ENCODE results near the gene FOCAD.

FOCAD gene

GRCh38 chr9:20734275-20734674 lies 50.2 kb downstream of the FOCAD start:
- DNase-seq (ENCODE audit: low spot score), result no peak

- DNase-seq (ENCODE audit: low spot score), result no peak
These were observed 56.2 kb downstream of the FOCAD start for GRCh38 chr9:20740304-20740703.

GRCh38 chr9:20740929-20741582 lies 57.0 kb downstream of the FOCAD start:
- DNase-seq (ENCODE audit: low spot score), result no peak

- no peak for DNase-seq (ENCODE audit: low spot score)
These were observed 58.8 kb downstream of the FOCAD start for GRCh38 chr9:20742833-20743232.

- DNase-seq (ENCODE audit: low spot score), result no peak
These were observed 60.1 kb downstream of the FOCAD start for GRCh38 chr9:20744036-20744630.

- no peak for DNase-seq (ENCODE audit: low spot score)
These were observed 62.9 kb downstream of the FOCAD start for GRCh38 chr9:20746967-20747366.

- no peak for DNase-seq (ENCODE audit: low spot score)
These were observed 65.6 kb downstream of the FOCAD start for GRCh38 chr9:20749496-20750198.

- no peak for DNase-seq (ENCODE audit: low spot score)
These were observed 69.7 kb downstream of the FOCAD start for GRCh38 chr9:20753761-20754160.

GRCh38 chr9:20754556-20754955 lies 70.5 kb downstream of the FOCAD start:
- DNase-seq (ENCODE audit: low spot score), result no peak

GRCh38 chr9:20760246-20760891 lies 76.3 kb downstream of the FOCAD start:
- DNase-seq (ENCODE audit: low spot score), result no peak

- no peak for DNase-seq (ENCODE audit: low spot score)
These were observed 86.9 kb downstream of the FOCAD start for GRCh38 chr9:20770947-20771346.

- DNase-seq (ENCODE audit: low spot score), result no peak
These were observed 87.7 kb downstream of the FOCAD start for GRCh38 chr9:20771729-20772128.

- DNase-seq (ENCODE audit: low spot score), result no peak
These were observed 91.6 kb downstream of the FOCAD start for GRCh38 chr9:20775683-20776082.

GRCh38 chr9:20781092-20781491 lies 97.0 kb downstream of the FOCAD start:
- no peak for DNase-seq (ENCODE audit: low spot score)

GRCh38 chr9:20782289-20782688 lies 98.2 kb downstream of the FOCAD start:
- no peak for DNase-seq (ENCODE audit: low spot score)

GRCh38 chr9:20783057-20784038 lies 99.3 kb downstream of the FOCAD start:
- DNase-seq (ENCODE audit: low spot score), result peak; percentile 56

- DNase-seq (ENCODE audit: low spot score), result no peak
These were observed 100.1 kb downstream of the FOCAD start for GRCh38 chr9:20784196-20784595.

GRCh38 chr9:20786807-20787206 lies 102.7 kb downstream of the FOCAD start:
- no peak for DNase-seq (ENCODE audit: low spot score)

- DNase-seq (ENCODE audit: low spot score), result no peak
These were observed 104.7 kb downstream of the FOCAD start for GRCh38 chr9:20788526-20789451.

GRCh38 chr9:20790721-20791120 lies 106.7 kb downstream of the FOCAD start:
- DNase-seq (ENCODE audit: low spot score), result no peak

GRCh38 chr9:20791682-20792081 lies 107.6 kb downstream of the FOCAD start:
- DNase-seq (ENCODE audit: low spot score), result no peak

Measured in putamen (tissue), 1 donor.